Activated CD4-positive, CD25-positive, alpha-beta regulatory T cell treated with anti-CD3 and anti-CD28 coated beads, Interleukin-2, amount 50 U/mL, for 16 hours (primary cell): ENCODE results near the gene NCK2.

Source experiments
- DNase-seq: peaks from one replicate; pipeline ENCODE4 v3.0.0-alpha.2; 2020; ENCODE audit warnings: low read depth, low spot score

Gene NCK2

DNA sequence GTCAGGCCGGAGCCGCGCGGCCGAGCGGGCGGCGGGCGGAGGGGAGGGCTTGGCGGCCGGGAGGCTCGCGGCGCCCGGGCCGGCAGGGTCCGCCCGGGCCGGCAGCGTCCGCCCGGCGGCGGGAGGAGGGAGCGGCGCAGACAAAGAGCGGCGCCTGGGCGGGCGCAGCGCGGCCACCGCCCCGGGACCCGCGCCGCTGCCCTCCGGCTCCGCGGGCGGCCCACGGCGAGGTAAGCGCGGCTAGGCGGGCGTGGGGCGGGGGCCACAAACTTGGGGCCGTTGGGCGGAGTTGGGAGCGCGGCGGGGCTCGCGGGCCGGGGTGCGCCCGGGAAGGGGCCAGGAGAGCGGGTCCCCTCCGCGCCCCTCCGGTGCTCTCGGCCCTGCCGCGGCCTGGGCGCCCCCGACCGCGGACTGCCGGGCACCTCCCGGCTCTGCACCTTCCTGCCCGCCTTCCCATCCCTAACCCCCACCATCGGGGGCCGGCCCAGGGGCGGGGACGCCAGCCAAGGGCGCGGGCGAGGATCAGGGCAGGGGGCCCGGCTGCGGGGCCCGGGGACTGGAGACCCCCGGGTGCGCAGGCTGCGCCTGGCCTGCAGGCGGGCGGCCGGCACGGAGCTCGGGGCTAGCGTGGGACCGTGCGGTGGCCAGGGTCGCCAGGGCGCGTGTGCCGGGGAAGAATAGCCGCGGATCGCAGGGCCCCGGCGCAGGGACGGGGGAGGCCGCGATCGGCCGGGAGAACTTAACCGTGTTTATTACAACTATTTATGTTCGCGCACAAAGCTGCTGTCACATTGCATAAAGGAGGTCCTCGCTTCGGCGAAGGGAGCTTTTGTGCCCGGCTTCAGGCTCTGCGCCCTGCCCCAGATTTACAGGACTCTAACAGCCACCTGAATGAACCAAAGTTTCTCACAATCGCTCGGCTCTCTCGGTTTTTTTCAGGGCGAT lies at the start of gene NCK2:
Gene NCK2 (plus strand): TSS at position 4 of the 945 bp plus-strand sequence. CDS start 110,152 bp downstream, outside the sequence.
- no peak for DNase-seq

- no peak for DNase-seq
These were observed 46.8 kb upstream of the NCK2 start for GRCh38 chr2:105697781-105698449.

DNA sequence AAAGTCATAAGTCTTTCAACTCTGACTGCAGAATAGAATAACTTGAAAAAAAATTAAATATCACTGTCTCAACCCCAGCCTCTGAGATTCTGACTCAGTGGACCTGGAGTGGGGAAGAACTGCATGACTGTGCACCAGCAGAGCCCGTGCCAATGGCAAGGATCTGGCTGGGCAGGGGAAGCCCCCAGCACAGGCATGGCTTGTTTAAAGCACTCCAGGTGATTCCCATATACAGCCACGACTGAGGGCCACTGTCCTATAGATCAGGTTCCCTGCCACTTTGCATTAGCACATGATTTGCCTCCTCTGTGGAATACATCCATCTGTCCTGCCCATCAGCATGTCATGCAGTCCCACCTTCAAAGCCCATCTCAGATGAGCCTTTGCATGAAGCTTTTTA lies 45.9 kb upstream of the NCK2 start:
- no peak for DNase-seq

DNA sequence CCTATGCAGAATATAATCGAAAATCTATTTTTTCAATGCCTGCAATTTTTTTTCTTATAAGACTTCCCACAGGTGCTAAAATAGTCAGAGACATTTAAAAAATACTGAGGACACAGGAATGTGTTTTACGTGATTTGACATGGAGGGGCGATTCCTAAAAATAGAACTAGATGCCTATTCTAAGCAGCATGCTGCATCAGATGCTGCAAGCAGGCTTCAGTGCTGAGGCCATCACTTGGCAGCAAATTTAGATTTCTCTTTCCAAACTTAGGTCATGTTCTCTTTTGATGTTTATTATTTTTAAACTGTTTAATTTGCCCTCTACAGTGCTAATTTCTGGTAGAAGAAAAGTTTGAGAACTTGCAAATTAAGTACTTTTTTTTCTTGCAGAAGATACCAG lies 43.7 kb upstream of the NCK2 start:
- DNase-seq = no peak

DNA sequence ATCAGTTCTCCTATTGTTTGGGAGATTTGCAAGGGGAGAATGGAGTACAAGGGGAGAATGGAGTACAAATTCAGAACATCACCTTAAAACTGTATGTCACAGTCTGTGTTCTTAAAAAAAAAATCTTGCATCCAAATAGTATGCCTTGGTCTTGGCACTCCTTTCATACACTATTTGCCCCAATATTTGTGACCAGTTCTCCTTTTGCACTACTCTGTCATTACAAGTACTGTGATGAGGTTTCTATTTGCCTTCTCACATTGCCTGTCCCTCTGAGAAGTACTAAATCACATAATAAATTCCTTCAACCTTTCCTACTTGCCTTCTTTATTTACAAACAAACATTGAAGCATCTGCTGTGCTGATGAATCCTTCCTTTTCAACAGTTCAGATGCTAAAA lies 36.0 kb upstream of the NCK2 start:
- DNase-seq = no peak

DNA sequence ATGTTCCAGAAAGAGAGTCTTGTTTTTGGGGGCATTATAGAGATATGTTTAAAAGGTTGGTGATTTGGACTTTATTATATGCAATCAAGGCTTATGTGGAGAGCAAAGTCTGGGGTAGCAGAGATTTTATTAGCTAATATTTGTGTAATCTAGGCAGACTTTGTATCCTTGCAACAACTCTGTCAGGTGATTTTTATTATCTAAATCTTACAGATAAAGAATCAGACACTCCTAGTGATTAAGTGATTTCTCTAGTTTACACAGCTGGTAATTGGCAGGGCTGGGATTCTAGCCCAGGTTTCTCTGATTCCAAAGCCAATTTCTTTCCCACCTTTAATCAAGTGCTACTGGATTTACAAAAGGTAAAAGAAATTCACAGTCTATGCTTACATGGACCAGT lies 33.3 kb upstream of the NCK2 start:
- no peak for DNase-seq

DNA sequence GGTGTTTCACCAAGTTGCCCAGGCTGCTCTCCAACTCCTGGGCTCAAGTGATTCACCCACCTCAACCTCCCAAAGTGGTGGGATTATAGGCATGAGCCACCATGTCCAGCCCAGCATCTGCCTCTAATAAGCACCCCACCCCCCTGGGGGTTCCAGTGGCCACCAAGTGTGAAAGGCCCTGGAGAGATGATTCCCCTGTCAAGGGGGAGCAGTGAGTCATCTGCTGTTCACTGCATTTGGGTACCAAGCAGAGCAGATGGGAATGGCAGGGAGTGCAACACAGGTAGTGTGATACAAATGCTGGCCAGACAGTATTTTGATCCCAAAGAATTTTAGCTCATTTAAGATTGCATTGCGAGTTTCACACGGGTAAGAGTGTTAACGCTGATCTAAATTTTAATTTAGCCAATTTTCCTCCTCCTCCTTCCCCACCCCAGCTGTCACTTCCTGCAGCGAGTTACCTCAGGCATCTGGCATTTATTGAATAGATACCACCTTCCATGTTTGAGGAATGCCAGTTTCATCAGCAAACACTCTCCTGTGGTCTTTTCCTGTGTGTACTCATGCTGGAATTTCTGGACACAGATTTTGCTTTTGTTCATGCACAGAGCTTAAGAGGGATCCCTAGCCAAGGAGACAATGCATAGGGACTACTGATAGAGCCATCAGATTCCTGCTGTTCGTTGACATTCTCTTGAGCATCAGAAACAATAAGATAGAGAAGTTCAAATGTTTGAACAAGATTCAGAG lies 32.4 kb upstream of the NCK2 start:
- DNase-seq = no peak

- DNase-seq = no peak
These were observed 31.6 kb upstream of the NCK2 start for GRCh38 chr2:105712981-105713596.

- no peak for DNase-seq
These were observed 30.6 kb upstream of the NCK2 start for GRCh38 chr2:105714141-105714540.

DNA sequence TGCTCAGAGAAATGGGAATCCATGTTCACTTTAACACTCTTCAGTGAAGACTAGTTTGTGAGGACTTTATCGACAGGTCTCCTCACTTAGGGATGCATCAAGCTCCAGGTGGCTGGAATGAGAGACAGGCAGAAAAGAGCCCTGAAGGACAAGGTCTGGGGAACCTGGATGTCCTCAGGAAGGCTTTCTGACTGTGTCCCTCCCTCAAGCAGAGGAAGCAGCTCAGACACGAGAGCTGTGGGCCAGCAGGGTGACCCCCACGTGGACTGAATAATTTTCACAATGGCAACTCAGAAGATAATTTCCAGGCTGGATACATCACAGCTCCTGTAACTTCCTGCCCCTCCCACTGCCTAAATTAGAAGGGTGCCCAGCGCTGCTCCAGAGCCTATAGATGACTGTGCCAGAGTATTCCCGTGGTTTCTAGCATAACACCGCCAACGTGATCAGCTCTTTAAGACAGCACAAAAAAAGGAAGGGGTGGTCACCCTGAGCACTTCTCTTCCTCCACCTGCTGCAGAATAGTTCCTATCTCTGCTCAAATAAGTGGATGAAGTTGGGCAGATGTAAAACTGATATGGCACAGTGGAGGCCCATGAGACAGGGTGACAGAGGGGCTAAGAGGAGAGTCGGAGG lies 25.7 kb upstream of the NCK2 start:
- no peak for DNase-seq

- no peak for DNase-seq
These were observed 22.7 kb upstream of the NCK2 start for GRCh38 chr2:105721991-105722511.

GRCh38 chr2:105722726-105723297 lies 21.9 kb upstream of the NCK2 start:
- DNase-seq = no peak

- DNase-seq = no peak
These were observed 21.3 kb upstream of the NCK2 start for GRCh38 chr2:105723431-105723830.

- DNase-seq = no peak
These were observed 19.3 kb upstream of the NCK2 start for GRCh38 chr2:105725388-105725787.

DNA sequence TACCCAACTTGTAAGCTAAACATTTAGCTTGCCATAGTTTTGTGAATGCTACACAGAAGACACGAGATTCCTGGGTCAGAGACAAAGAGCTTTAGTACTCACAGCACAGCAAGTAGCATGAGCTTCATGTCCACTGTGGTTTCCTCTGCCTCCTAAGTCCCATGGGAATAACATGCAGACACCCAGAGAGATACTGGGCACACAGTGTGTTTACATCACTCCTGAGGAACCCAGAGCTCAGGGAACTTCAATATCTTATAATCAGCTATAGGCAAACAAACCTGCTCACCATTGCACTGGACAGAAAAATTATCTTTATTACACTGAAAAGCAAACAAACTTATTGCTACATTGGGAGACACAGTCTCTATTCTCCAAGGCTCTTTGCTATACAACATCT lies 14.5 kb upstream of the NCK2 start:
- no peak for DNase-seq

DNA sequence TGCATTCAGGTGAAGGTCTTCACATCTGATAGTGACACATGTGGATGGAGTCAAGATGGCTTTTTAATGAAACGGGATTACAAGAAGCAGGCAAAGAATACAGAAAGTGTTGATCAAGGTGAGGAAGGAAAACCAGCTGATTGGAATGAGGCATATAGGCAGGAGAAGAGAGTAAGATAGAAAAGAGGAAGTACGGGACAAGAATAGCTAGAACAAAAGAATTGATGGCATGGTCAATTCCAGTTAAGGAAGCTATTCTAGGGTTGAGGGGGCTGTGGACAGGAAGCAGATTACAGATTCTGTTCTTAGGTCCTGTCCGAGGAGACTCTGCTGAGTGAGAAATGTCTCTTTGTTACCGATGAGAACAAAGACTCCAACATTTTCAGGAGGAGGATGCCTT lies 13.2 kb upstream of the NCK2 start:
- DNase-seq = no peak

DNA sequence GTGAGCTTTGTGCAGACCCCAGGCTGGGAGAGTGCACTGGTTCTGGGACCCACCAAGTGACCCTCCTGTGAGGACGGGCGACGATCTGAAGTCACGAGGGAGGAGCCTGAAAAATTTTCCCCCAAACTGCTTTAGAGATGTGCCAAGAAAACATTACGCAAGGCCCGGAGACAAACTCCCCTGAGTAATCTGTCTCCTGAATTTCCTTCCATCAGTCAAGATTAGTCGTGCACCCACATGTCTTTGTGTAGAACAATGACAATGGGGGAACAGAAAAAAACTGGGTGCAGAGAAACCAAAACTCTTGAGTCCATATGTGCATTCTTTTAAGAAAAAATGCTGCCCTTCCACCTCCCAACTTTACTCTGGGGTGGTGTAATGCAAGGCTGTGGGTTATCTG lies 12.6 kb upstream of the NCK2 start:
- no peak for DNase-seq

GRCh38 chr2:105732955-105733607 lies 11.6 kb upstream of the NCK2 start:
- DNase-seq = no peak

DNA sequence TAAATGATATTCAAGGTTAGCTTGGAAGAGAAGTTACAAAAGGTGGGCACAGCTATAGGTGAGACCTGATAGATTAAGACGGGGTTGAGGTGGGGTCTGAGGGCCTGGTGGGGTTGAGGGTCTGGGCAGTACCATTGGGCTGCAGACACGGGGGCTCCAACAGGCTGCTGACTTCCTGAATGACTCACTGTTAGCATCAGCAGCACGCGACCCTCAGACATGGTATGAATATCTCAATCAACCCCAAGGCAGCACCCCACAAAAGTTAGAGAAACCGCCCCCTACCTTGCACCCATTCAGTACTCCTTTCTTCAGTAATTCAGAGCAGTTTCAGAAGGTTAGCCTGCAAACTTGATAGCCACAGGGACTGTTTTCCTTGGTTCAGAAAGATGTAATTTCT lies 10.8 kb upstream of the NCK2 start:
- DNase-seq = no peak
